SU-DHL-6 (cell line): ENCODE measurements around the gene NLGN1.

Source experiments
- CTCF ChIP-seq: fragments of 200-600 bp; sonication (generic); IDR thresholded peaks from one replicate; pipeline ENCODE4 v1.5.1; 2017; ENCODE audit warnings: antibody characterized with exemption, mild to moderate bottlenecking, low read length, moderate library complexity; ENCODE audit not compliant: insufficient read depth, poor library complexity, severe bottlenecking
- EZH2phosphoT487 ChIP-seq: fragments of 200-600 bp; sonication (generic), shearing (Covaris generic); conservative IDR thresholded peaks from 2 replicates; pipeline ENCODE4 v1.6.1; 2018; ENCODE audit warnings: mild to moderate bottlenecking, antibody characterized with exemption, low read length, moderate library complexity, mixed read lengths

- TF ChIP-seq CTCF (no peak), EZH2phosphoT487 (no peak)
Measured at GRCh38 chr3:173876476-173876875, 478.9 kb downstream of the NLGN1 start.
